GF-D8 (cell line): ENCODE data around the gene ATG7.
A peak's percentile ranks its signal among the peaks of the same experiment; 100 is the strongest.

Experiments
- DNase-seq: peaks from one replicate; lab custom pipeline; 2025; lab: John Stamatoyannopoulos, UW

ATG7 gene

GRCh38 chr3:11271986-11272904 is at the start of gene ATG7:
TSS of gene ATG7 (plus strand) at chr3:11272397. CDS start at chr3:11298696, 26,299 bp downstream.
- peak; percentile 89 for DNase-seq

- DNase-seq, result no peak
Measured at GRCh38 chr3:11224010-11224409, 48.2 kb upstream of the ATG7 start.

- no peak for DNase-seq
Measured at GRCh38 chr3:11224870-11225229, 47.3 kb upstream of the ATG7 start.

GRCh38 chr3:11226042-11226370 is 46.2 kb upstream of the ATG7 start:
- no peak for DNase-seq

GRCh38 chr3:11228041-11228440 is 44.2 kb upstream of the ATG7 start:
- DNase-seq, result no peak

GRCh38 chr3:11230125-11230524 is 42.1 kb upstream of the ATG7 start:
- DNase-seq, result no peak

GRCh38 chr3:11230832-11231231 is 41.4 kb upstream of the ATG7 start:
- no peak for DNase-seq

GRCh38 chr3:11235385-11235784 is 36.8 kb upstream of the ATG7 start:
- DNase-seq, result no peak

- no peak for DNase-seq
Measured at GRCh38 chr3:11236588-11237461, 35.4 kb upstream of the ATG7 start.

GRCh38 chr3:11238060-11238459 is 34.1 kb upstream of the ATG7 start:
- no peak for DNase-seq

- DNase-seq, result no peak
Measured at GRCh38 chr3:11238880-11239279, 33.3 kb upstream of the ATG7 start.

GRCh38 chr3:11239796-11240195 is 32.4 kb upstream of the ATG7 start:
- DNase-seq, result no peak

- DNase-seq, result no peak
Measured at GRCh38 chr3:11240496-11240895, 31.7 kb upstream of the ATG7 start.

GRCh38 chr3:11244121-11244677 is 28.0 kb upstream of the ATG7 start:
- no peak for DNase-seq

- DNase-seq, result no peak
Measured at GRCh38 chr3:11245276-11245675, 26.9 kb upstream of the ATG7 start.

GRCh38 chr3:11245827-11246662 is 26.2 kb upstream of the ATG7 start:
- no peak for DNase-seq

GRCh38 chr3:11246663-11246970 is 25.6 kb upstream of the ATG7 start:
- no peak for DNase-seq

GRCh38 chr3:11247362-11247761 is 24.8 kb upstream of the ATG7 start:
- DNase-seq, result no peak

- DNase-seq, result no peak
Measured at GRCh38 chr3:11248596-11248995, 23.6 kb upstream of the ATG7 start.

GRCh38 chr3:11250902-11251806 is 21.0 kb upstream of the ATG7 start:
- no peak for DNase-seq

GRCh38 chr3:11251807-11252176 is 20.4 kb upstream of the ATG7 start:
- no peak for DNase-seq
